GM19035 (cell line): ENCODE measurements around the gene PLEKHM2.

Experiments
- ATAC-seq: cut with Tn5 transposase; IDR thresholded peaks from one replicate; pipeline ENCODE4 v1.9.1; 2021; ENCODE audit not compliant: unreplicated experiment

The PLEKHM2 gene

GRCh38 chr1:15757016-15757543, 73.0 kb downstream of the PLEKHM2 start:
- no peak for ATAC-seq

DNA sequence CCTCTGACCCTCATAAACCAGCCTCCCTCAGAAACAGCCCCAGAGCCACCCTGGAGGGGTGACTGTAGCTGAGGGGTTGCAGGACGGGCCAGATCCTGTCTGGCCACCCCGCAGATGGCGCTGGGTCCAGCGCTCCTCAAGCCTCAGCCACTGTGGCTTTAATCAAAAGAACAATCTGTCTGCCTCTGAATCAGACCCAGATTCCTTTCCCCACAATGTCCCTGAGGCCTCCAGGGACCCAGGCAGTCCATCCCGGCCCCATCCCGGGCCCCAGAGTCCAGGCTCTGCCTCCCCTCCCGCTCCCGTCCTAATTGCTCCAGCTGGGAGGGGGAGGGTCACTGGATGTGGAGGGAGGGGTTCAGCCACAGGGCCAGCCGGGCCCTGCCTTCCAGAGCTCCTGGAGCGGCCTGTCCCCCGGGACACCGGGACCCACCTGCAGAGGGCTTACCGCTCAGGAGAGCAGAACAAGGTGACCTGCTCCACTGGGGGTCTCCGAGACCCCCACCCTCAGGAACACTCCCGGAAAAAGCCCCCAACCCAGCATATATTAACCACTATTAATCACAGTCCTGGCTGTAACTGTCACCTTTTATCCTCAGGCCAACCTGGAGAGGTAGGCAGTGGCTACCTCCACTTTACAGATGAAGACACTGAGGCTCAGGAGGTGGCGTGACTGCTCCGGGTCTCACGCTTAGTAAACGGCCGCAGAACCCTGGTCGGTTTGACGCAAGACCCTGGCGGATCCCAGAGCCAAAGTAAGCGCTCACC, 73.6 kb downstream of the PLEKHM2 start:
- ATAC-seq, result no peak

GRCh38 chr1:15758343-15758931, 74.3 kb downstream of the PLEKHM2 start, which contains the start of gene FBLIM1:
Gene FBLIM1, plus strand, starts transcription at chr1:15758795. Its CDS starts 6,189 bp downstream, at chr1:15764984.
- ATAC-seq, result no peak

DNA sequence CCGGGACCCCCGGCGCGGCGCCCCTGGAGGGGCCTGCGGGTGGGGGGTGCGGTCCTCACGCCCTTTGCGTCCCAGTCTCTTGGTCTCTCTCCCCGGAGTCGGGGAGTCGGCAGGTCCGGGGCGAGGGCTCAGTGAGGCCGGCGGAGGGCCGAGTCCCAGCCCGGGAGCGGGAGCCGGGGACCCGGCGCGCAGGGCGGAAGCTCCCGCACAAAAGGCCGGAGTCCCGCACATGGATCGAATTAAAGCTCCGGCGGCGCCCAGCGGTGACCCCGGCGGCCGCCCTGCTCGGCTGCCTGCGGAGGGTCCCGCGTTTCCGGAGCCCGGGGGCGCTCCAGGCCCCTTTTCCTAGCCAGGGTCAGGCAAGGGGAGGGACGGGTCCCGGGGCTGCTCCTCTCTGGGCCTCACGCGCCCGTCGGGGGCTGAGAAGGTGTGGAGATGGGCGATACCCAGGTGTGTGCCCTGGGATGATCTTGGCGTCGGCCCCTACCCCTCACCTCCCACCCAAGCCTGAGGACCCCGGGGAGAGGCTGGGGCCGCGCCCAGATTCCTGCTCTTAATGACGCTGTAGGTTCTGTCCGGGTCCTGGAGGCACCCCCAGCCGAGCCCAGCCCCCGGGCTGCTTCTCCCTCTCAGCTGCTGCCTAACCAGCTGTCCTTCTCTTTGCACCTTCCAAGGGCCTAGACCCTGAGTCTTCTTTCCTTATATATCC, 75.0 kb downstream of the PLEKHM2 start:
- no peak for ATAC-seq

GRCh38 chr1:15760520-15761211, 76.5 kb downstream of the PLEKHM2 start:
- ATAC-seq, result no peak

DNA sequence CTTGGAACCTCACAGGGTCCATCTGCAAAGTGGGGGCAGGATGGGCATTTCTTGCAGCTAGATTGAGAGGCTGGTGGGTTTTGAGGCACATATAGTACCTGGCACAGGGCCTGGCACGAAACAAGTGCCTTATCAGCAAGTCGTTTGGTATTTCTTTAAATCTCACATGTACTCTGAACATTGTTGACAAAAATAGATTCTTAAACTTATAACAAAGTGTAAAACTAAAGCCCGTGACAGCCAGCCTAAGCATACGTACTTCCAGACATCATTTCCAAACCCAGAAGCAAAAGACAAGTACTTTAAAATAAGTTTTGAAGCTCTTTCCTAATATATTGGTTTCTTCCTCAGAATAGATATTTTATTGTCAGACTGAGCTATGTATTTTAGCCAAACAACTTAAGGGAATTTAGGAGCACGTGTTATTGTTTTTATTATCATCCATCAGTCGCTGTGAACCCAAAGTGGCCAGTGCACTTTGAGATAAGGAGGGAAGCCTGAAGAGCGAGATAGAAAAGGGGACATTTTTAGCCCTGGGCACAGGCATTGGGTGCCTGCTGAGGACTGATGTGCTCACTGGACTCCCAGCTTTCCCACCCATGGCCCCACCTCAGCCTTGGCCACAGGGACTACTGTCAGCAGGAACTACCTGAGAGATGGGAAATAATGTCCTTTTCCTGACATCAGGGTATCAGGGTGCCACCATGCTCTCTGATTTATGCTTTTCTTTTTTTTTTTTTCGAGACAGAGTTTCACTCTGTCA, 77.4 kb downstream of the PLEKHM2 start:
- ATAC-seq, result no peak

- ATAC-seq, result no peak
These were observed 78.4 kb downstream of the PLEKHM2 start for GRCh38 chr1:15762546-15762945.

GRCh38 chr1:15764269-15764764, 80.2 kb downstream of the PLEKHM2 start:
- ATAC-seq, result no peak

- no peak for ATAC-seq
These were observed 80.8 kb downstream of the PLEKHM2 start for GRCh38 chr1:15764890-15765289.

GRCh38 chr1:15765495-15766194, 81.5 kb downstream of the PLEKHM2 start:
- ATAC-seq, result no peak

DNA sequence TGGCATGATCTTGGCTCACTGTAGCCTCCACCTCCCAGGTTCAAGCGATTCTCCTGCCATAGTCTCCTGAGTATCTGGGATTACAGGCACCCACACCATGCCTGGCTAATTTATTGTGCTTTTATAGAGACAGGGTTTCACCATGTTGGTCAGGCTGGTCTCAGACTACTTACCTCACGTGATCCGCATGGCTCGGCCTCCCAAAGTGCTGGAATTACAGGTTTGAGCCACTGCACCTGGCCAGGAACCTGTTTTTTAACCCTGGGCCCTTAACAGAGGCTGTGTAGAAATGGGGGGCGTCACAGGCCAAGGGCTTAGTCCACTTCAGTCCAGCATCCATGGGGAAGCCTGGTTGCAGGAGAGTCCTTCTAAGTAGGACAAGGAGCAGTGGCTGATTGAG, 83.8 kb downstream of the PLEKHM2 start:
- ATAC-seq, result no peak

DNA sequence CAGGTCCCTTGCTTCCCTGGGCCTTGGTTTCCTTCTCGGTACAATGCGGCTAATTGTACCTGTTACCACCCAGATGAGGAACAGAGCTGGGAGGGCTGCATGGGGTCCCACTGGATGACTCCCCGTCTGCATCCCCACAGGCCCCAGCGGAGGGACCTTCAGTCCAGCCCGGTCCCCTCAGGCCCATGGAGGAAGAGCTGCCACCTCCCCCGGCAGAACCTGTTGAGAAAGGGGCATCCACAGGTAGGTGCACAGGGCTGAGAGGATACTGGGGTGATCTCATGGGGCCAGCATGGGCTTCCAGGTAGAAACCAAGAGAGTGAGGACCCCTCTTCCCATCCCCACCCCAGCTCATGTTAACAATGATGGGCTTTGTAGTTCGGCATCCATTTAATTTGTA, 84.3 kb downstream of the PLEKHM2 start:
- no peak for ATAC-seq

DNA sequence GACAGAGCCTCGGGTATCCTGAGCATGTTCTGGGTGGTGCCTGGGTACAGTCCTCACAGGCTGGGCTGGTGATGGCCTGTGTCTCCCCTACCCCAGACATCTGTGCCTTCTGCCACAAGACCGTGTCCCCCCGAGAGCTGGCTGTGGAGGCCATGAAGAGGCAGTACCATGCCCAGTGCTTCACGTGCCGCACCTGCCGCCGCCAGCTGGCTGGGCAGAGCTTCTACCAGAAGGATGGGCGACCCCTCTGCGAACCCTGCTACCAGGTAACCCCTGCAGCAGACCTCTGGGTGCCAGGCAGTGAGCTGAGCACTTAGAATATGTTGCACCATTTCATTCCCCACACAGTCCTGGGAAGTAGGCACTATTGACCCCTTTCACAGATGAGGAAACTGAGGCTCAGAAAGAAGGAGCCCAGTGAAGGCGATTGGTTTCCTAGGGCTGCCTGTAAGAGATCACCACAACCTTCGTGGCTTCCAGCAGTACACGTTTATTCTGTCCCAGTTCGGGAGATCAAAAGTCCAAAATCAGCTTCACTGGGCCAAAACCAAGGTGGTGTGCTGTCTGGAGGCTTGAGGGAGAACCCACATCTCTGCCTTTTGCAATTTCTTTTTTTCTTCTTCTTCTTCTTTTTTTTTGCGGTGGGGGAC, 86.3 kb downstream of the PLEKHM2 start:
- ATAC-seq, result no peak

DNA sequence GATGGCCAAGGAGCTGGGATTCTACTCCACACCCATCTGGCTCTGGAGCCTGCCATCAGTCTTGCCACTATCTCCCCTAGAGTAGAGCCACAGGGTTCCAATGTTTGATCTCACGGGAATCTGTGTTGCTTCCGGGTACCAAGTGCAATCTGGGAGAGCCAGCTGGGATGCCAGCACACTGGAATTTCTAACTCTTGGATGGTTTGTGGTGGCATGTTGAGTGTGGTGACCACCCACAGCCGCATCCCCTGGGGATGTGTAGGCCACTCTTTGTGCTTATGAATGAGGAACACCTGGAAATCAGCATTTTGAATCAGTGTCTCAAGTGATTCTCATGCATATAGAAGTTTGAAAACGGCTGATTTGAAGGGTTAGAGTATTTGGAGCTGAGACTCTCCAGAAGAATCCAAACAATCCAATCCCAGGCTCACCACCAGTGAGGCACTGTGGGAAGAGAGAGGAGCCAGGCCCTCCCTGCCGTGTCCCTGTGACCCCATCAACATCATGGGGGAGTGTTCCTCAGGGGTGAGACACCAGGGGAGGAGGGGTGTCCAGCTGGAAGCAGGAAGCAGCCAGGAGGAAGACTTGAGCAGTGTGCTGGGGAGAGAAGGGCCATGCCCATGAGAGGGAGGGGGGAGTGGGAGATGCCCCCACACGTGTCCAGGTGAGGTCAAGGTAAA, 87.9 kb downstream of the PLEKHM2 start:
- no peak for ATAC-seq

GRCh38 chr1:15775706-15776105, 91.6 kb downstream of the PLEKHM2 start:
- no peak for ATAC-seq

DNA sequence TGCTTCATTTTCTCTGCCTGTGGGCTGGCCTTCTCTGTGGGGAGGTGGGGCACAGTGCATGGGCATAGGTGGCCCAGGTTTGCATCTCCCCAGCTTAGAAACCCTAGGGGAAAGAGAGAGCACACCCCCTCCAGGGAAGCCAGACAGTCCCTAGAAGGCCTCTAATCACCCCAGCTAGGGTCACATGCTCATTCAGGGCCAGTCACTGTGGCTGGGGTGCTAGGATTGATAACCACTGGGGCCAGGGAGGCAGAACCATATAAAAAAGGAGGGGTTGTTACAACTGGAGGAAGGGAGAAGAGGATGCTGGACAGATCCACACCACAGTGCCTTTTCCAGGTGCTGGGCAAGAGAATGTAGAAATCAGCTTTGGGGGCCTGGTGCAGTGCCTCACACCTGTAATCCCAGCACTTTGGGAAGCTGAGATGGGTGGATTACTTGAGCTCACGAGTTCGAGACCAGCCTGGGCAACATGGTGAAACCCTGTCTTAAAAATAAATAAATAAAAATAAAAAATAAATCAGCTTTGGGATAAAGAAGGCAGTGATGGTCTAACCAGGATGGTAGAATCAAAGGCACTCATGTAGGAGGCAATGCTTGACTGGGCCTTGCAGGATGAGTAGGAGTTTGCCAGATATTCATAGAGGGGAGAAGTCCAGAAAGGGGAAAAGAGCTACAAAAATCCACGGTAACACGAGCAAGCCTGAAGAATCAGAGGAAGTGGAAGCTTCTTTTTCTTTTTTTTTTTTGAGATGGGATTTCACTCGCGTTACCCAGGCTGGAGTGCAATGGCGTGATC, 94.0 kb downstream of the PLEKHM2 start:
- ATAC-seq, result no peak
